Activated CD4-positive, alpha-beta T cell treated with anti-CD3 and anti-CD28 coated beads, Interleukin-2, amount 10 ng/mL, durations not matched to agents 24 days and 14 days (primary cell): Measurements from ENCODE around the gene TLNRD1. TPM values are rescaled to one million over a fixed set of nuclear protein-coding genes. Genes with fewer than 3 reads are reported as not detected.
A peak's percentile ranks its signal among the peaks of the same experiment; 100 is the strongest.

ENCODE experiments used
- DNase-seq: peaks from one replicate; pipeline ENCODE4 v3.0.0; 2022
- H3K27ac Mint-ChIP-seq: one replicate; pipeline ENCODE4 v1.8.0; 2022; ENCODE audit warnings: mild to moderate bottlenecking, mixed read lengths
- H3K27me3 Mint-ChIP-seq: one replicate; pipeline ENCODE4 v1.8.0; 2022; ENCODE audit warnings: mixed read lengths
- H3K36me3 Mint-ChIP-seq: one replicate; pipeline ENCODE4 v1.8.0; 2022; ENCODE audit warnings: low read depth, mild to moderate bottlenecking, mixed read lengths
- H3K4me1 Mint-ChIP-seq: one replicate; pipeline ENCODE4 v1.8.0; 2021; ENCODE audit warnings: mixed read lengths
- H3K4me3 Mint-ChIP-seq: one replicate; pipeline ENCODE4 v1.8.0; 2022; ENCODE audit warnings: mild to moderate bottlenecking, moderate library complexity, mixed read lengths
- H3K9me3 Mint-ChIP-seq: one replicate; pipeline ENCODE4 v1.8.0; 2021; ENCODE audit warnings: mixed read lengths
- intact Hi-C: fragments of 100-400 bp; cut with micrococcal nuclease; formaldehyde crosslinking; loops from one replicate; pipeline ENCODE4 v1.15.1; 2023
- total RNA-seq: library from RNA; stranded (reverse); gene quantifications from 2 replicates; pipeline ENCODE4 v1.2.3, GENCODE V29; 2022

TLNRD1 gene
- total RNA-seq, 1 donor from 2014 or later, result 25.8 TPM

DNA sequence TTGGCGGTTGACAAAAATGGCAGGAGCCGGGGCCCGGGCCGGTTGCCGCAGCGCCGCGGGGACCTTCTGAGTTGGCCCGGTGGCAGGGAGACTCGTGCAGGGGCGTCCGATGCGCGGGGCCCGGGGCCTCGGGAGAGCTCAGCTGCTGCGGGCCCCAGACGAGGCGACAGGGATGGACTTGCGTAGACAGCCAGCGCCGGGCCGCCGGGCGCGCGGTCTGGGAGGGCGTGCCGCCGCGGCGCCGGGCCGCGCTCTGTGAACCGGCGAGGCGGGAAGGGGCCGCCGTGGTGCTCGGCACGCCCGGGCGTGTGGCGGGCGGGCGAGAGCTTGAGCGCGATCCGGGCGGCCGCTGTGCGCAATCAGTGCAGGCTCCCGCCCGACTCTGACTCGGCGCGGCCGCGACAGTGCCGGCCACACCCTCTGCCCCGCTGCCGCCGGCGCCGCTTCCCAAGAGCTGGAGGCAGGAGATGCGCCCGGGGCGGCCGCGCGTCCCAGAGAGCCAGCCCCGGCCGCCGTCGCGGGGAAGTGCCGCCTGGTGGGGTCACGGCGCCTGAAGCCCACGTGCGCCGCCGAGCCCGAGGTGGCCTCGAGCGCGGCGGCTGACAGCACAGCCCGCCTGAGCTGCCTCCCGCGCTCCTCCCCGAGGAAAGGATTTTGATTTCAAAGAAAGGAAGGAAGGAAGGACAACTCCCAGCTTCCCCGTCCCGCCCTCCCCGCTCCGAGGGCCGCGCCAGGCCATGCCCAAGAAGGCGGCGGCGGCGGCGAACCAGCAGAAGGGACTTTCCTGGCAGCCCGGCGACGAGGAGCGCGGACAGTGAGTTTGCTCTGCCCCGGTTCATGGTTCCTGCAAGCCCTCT is 657 bp downstream of the TLNRD1 start:
- Mint-ChIP-seq H3K4me3 (peak overlapping the region; percentile 98), H3K9me3 (no peaks in the 10 kb centered on the region), H3K27ac (peak overlapping the region; percentile 98), H3K27me3 (no peaks in the 10 kb centered on the region), H3K4me1 (peaks cover 46% of the 10 kb centered on the region), H3K36me3 (peaks cover 33% of the 10 kb centered on the region)
- DNase-seq, result peak; percentile 86
- intact Hi-C loops, result loop anchor here (1.0 kb wide), 1 partner anchor 295 kb away; no protein-coding TSS in a partner anchor

DNA sequence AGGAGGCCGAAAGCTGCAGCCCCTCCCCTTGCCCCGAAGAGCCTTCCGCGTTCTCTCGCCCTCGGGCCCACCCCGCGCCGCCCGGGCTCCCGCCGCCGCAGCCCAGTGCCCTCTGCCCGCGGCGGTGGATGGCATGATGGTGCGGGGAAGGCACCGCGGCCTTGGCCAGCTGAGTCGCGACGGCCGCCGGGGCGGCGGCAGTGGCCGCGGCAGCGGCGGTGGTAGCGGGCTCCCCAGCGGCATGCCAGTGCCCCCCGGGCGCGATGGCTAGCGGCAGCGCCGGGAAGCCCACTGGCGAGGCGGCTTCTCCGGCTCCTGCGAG is 1.2 kb downstream of the TLNRD1 start:
- Mint-ChIP-seq H3K27ac (peak overlapping the region; percentile 86), H3K27me3 (no peaks in the 10 kb centered on the region), H3K4me3 (peak overlapping the region; percentile 98), H3K4me1 (peaks cover 46% of the 10 kb centered on the region), H3K36me3 (peaks cover 33% of the 10 kb centered on the region), H3K9me3 (no peaks in the 10 kb centered on the region)
- DNase-seq, result no peak
- intact Hi-C loops, result no loop called here

DNA sequence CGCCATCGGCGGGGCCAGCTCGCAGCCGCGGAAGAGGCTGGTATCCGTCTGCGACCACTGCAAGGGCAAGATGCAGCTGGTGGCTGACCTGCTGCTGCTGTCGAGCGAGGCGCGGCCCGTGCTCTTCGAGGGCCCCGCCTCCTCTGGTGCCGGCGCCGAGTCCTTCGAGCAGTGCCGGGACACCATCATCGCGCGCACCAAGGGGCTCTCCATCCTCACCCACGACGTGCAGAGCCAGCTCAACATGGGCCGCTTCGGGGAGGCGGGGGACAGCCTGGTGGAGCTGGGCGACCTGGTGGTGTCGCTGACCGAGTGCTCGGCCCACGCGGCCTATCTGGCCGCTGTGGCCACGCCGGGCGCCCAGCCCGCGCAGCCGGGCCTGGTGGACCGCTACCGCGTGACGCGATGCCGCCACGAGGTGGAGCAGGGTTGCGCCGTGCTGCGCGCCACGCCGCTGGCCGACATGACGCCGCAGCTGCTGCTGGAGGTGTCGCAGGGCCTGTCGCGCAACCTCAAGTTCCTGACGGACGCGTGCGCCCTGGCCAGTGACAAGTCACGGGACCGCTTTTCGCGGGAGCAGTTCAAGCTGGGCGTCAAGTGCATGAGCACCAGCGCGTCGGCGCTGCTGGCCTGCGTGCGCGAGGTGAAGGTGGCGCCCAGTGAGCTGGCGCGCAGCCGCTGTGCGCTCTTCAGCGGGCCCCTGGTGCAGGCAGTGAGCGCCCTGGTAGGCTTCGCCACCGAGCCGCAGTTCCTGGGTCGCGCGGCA is 1.8 kb downstream of the TLNRD1 start:
- peak overlapping the region; percentile 62 for H3K27ac Mint-ChIP-seq
- peak overlapping the region; percentile 98 for H3K4me3 Mint-ChIP-seq
- H3K36me3 Mint-ChIP-seq, result peaks cover 34% of the 10 kb centered on the region
- no peaks in the 10 kb centered on the region for H3K27me3 Mint-ChIP-seq
- intact Hi-C loops, result no loop called here
- DNase-seq, result no peak
- H3K9me3 Mint-ChIP-seq, result no peaks in the 10 kb centered on the region
- H3K4me1 Mint-ChIP-seq, result peaks cover 45% of the 10 kb centered on the region

DNA sequence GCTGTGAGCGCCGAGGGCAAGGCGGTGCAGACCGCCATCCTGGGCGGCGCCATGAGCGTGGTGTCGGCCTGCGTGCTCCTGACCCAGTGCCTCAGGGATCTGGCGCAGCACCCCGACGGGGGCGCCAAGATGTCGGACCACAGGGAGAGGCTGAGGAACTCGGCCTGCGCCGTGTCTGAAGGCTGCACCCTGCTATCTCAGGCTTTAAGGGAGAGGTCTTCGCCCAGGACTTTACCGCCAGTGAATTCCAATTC is 2.3 kb downstream of the TLNRD1 start:
- Mint-ChIP-seq H3K4me3 (peak overlapping the region; percentile 79), H3K4me1 (peaks cover 45% of the 10 kb centered on the region)
- intact Hi-C loops, result no loop called here

DNA sequence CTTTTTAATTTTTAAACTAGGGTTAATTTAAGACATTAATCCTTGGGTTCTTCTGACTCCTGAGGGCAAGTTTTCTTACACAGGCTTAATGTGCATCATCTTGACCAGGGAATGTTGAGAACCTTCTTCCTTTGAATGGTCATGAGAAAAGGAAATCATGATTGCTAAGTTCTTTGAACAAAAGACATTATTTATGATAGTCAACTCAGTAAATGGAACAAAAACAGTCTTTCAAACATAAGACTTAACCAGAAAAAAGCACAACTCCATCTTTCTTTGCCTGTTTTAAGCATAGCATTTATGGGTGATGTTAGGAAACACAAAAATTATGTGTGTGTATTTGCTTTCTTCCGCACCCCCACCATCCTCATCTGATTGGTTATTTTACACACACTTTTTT is 5.4 kb downstream of the TLNRD1 start:
- H3K4me3 Mint-ChIP-seq, result no peak overlapping the region
- no peaks in the 10 kb centered on the region for H3K27me3 Mint-ChIP-seq
- H3K36me3 Mint-ChIP-seq, result peaks cover 37% of the 10 kb centered on the region
- intact Hi-C loops, result no loop called here
- DNase-seq, result no peak
- no peak overlapping the region for H3K27ac Mint-ChIP-seq
- peaks cover 46% of the 10 kb centered on the region for H3K4me1 Mint-ChIP-seq
- no peaks in the 10 kb centered on the region for H3K9me3 Mint-ChIP-seq

More for the DNA sequence above, 2.3 kb downstream of the TLNRD1 start:
- Mint-ChIP-seq H3K27me3 (no peaks in the 10 kb centered on the region), H3K9me3 (no peaks in the 10 kb centered on the region), H3K27ac (no peak overlapping the region), H3K36me3 (peaks cover 34% of the 10 kb centered on the region)
- DNase-seq, result no peak

DNA sequence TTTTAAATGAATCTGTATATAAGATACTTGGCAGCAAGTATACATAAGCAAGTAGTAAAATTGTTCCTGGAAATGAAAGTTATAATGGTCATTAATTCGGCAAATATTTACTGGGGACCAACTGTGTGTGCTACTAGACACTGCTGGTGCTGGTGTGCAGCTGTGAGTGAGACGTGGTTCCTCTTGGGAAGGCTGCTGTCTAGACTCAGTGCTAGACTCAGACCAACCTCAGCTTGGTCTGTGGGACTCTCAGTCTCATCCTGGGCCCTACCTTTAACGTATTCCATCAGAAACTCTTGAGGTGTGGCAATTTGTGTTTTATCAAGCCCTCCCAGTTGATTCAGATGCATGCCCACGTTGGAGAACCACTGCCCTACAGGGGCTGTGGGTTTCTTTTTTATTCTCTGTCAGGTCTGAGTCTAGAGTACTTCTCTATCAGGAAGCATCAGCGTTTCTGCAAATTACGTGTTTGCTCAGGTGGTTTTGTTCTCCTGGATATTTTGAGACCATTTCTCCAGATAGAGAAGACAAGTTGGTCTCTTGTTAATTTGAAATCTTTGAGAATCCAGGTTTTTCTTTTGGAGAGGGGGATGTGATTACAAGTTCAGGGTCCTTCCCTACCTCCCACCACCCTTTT is 6.8 kb downstream of the TLNRD1 start:
- Mint-ChIP-seq H3K4me3 (no peak overlapping the region), H3K9me3 (no peaks in the 10 kb centered on the region), H3K27me3 (no peaks in the 10 kb centered on the region), H3K4me1 (peaks cover 47% of the 10 kb centered on the region), H3K36me3 (peaks cover 35% of the 10 kb centered on the region), H3K27ac (no peak overlapping the region)
- intact Hi-C loops, result no loop called here
- DNase-seq, result no peak

DNA sequence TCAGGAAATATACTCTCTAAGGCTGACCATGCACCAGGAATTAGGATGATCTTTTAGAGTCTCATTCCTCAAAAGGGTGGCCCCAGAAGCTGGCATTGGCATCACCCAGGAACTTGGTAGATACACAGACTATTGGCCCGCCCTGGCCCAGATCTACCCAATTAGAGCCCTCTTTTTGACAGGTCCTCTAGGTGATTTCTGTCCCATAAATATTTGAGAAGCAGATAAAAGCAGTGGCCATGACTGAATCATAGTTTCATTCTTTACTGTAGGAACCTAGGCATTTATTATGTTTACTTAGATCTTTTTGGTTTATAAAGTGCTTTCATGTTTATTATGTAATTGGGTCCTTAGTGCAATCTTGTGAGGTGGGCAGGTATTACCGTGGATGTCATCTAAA is 7.6 kb downstream of the TLNRD1 start:
- H3K4me1 Mint-ChIP-seq, result peaks cover 45% of the 10 kb centered on the region
- no peak overlapping the region for H3K27ac Mint-ChIP-seq
- H3K36me3 Mint-ChIP-seq, result peaks cover 32% of the 10 kb centered on the region
- no peaks in the 10 kb centered on the region for H3K9me3 Mint-ChIP-seq
- intact Hi-C loops, result no loop called here
- no peaks in the 10 kb centered on the region for H3K27me3 Mint-ChIP-seq
- H3K4me3 Mint-ChIP-seq, result no peak overlapping the region
- no peak for DNase-seq

DNA sequence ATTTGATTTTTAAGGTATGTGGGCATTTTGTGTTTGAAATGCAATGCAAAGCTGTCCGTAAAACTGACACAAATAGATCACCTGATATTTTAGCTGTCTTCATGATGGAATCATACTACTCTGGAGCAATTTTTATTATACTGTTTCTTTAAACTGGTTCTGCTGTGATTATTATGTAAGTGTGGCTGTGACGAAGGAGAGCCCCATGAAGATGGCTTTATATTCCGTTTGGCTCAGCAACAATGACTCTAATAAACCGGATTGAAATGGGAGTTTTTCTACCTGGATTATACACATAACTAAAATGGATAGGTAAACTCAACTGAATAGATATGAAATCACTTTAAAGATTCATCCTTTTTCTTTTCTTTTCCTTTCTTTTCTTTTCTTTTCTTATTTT is 9.4 kb downstream of the TLNRD1 start:
- no peaks in the 10 kb centered on the region for H3K9me3 Mint-ChIP-seq
- H3K27ac Mint-ChIP-seq, result no peak overlapping the region
- intact Hi-C loops, result no loop called here
- no peak for DNase-seq
- no peaks in the 10 kb centered on the region for H3K27me3 Mint-ChIP-seq
- no peak overlapping the region for H3K4me3 Mint-ChIP-seq
- H3K36me3 Mint-ChIP-seq, result peaks cover 18% of the 10 kb centered on the region
- peaks cover 29% of the 10 kb centered on the region for H3K4me1 Mint-ChIP-seq

DNA sequence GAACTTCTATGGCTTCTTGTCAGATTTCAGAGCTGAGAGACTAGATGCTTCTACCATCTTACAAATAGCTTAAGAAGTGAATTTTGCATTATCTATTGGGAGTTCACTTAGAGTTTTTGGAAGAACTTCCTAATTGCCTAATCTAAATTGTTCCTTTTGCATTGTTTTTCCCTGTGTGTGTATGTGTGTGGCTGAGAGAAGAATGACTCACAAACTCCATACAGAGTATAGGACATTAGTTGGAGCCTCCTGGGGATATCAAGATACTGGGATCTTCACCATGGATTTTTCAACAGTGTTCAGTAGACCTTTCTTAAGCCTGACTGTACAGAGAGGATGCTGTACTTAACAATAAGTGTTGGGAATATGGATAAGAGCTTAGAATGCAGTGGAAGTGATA is 10.9 kb downstream of the TLNRD1 start:
- Mint-ChIP-seq H3K27ac (no peak overlapping the region), H3K4me1 (peaks cover 22% of the 10 kb centered on the region), H3K27me3 (no peaks in the 10 kb centered on the region), H3K9me3 (no peaks in the 10 kb centered on the region), H3K4me3 (no peak overlapping the region), H3K36me3 (peaks cover 12% of the 10 kb centered on the region)
- no peak for DNase-seq
- intact Hi-C loops, result no loop called here

DNA sequence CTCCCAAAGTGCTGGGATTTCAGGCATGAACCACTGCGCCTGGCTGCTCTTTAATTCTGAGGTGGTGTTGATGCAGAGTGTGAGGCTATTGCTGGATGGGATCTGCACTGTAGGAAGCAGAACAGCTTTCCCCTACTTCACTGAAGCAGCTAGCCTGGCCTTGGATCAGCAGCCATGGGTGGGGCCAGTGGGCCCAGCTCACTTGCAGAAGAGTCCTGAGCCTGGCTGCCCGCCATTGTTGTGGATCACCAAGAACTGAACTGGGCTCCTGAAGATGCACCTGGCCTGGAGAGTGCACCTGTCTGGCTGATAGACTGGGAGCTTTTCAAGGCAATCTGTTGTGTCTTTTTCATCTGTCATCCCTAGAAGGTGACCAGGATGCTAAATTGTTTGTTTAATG is 11.9 kb downstream of the TLNRD1 start:
- no peak overlapping the region for H3K27ac Mint-ChIP-seq
- H3K27me3 Mint-ChIP-seq, result no peaks in the 10 kb centered on the region
- peaks cover 18% of the 10 kb centered on the region for H3K4me1 Mint-ChIP-seq
- no peak overlapping the region for H3K4me3 Mint-ChIP-seq
- H3K36me3 Mint-ChIP-seq, result peaks cover 9% of the 10 kb centered on the region
- intact Hi-C loops, result no loop called here
- H3K9me3 Mint-ChIP-seq, result no peaks in the 10 kb centered on the region
- DNase-seq, result no peak

DNA sequence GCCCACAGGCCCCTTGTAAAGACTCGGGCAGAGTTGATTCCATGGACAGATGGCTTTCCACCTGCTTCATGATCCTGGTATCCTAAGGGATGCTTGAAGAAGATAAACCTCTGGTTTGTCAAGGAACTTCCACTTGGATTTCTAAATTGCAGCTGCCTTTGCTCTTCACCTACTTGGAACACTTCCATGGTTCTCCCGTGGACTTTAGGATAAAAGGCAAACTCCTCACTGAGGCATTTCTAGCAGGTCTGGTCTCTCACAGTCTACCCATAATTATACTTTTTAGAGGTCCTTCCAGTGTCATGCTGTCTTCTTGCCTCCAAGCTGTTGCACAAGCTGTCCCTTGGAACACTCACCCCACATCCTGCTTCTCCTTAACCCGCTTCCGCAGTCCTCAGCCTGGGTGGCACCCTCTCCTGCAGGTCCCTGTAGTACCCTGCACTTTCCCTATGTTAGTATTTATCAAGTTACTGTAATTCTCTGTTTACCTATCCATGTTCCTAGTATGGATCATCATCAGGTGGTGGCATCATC is 12.7 kb downstream of the TLNRD1 start:
- no peak overlapping the region for H3K4me3 Mint-ChIP-seq
- peaks cover 9% of the 10 kb centered on the region for H3K36me3 Mint-ChIP-seq
- H3K4me1 Mint-ChIP-seq, result peaks cover 12% of the 10 kb centered on the region
- no peak overlapping the region for H3K27ac Mint-ChIP-seq
- DNase-seq, result no peak
- intact Hi-C loops, result no loop called here
- no peaks in the 10 kb centered on the region for H3K27me3 Mint-ChIP-seq
- no peaks in the 10 kb centered on the region for H3K9me3 Mint-ChIP-seq

DNA sequence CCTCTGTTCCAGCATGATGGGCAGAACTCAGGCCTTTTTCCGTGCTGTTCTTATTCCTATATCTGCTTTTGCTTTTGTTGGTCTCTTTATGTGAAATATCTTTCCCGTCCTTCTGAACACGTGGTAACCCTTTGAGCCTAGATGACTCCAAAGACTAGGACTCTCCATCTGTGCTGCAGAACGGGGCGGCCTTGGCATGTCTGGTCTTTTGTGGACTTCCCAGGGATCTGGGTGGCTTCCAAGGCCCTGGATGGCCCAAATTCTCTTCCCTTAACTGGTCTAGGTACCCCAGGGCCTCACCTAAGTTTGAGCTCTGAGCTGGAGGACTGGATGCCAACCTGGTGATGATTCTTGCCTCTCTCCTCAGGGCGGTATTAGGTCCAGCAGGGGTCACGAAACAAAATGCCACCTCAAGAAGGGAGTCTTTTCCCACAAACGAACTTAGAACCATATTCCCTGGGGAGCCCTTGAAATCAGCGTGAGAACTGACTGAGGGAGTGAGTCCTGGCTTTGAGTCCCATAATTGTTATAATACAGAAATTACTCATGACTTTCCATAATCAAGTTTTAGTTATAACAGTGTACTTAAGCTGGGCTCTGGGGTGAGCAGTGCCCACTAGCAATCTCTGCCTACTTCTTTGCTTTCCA is 13.8 kb downstream of the TLNRD1 start:
- H3K9me3 Mint-ChIP-seq, result no peaks in the 10 kb centered on the region
- DNase-seq, result no peak
- peaks cover 6% of the 10 kb centered on the region for H3K36me3 Mint-ChIP-seq
- intact Hi-C loops, result no loop called here
- no peak overlapping the region for H3K27ac Mint-ChIP-seq
- H3K27me3 Mint-ChIP-seq, result no peaks in the 10 kb centered on the region
- H3K4me3 Mint-ChIP-seq, result no peak overlapping the region
- H3K4me1 Mint-ChIP-seq, result peaks cover 8% of the 10 kb centered on the region

DNA sequence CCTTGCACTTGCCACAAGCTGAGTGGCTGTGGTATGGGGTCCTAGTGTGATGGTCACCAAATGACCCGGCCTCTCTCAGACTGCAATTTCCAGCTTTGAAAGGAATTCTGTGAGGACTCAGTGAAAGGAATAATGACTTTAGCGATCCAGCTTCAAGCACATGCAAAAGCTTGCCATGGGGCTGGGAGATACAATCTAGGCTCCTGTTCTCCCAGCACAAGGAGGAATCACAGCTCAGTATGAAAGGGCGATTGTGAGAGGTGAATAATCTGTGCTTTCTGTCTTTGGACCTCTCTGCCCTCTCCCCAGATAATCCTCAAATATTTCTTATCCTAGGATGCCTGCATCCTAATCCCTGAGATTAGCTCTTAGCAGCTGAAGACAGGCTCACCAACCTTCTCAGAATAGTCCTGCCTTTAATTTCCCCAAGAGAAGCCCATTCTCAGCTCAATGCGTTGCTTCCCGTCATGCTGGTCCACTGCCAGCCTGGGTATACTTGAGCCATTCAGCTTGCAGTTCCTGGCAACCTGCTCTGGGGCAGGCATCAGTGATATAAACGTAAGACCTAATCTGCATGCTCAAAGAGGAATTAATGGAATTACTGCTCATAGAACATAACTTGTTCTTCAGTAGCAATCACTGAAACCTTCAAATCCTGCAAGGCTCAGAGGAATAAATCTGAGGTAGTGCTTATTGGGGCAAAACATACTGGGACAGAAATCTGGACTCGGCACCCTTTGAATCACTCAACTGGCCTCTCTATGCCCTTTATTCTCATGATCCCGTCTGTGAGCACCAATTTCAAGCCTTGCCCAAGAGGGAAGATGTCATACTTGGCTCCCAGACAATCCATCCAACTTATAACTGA is 15.1 kb downstream of the TLNRD1 start:
- Mint-ChIP-seq H3K27me3 (no peaks in the 10 kb centered on the region), H3K27ac (no peak overlapping the region), H3K4me1 (peaks cover 2% of the 10 kb centered on the region), H3K36me3 (peaks cover 2% of the 10 kb centered on the region), H3K9me3 (no peaks in the 10 kb centered on the region), H3K4me3 (no peak overlapping the region)
- intact Hi-C loops, result no loop called here
- DNase-seq, result no peak
